K562 (cell line): ENCODE measurements around the gene SEC31A. TPM values are rescaled to one million over a fixed set of nuclear protein-coding genes. Genes with fewer than 3 reads are reported as not detected.

Source experiments
- ATAC-seq: fragments of 200-7000 bp; cut with Tn5 transposase; 3 replicates; pipeline ENCODE4 v1.9.1; 2020; ENCODE audit warnings: moderate library complexity
- BruUV-seq: library from RNA; stranded (reverse); fragments of 400-500 nt; replicated peaks from 2 replicates; lab custom pipeline; 2021; lab: Mats Ljungman, UMichigan
- CTCF ChIA-PET: fragments of 300-600 bp; formaldehyde crosslinking; extraction: SDS; loops from one replicate; lab custom pipeline; 2021; ENCODE audit warnings: low intra/inter-chr PET ratio; lab: Yijun Ruan, JAX
- POLR2A ChIA-PET: fragments of 300-600, 350-650 bp; sonication (Branson Sonifier 250); formaldehyde crosslinking; extraction: SDS; loops from one replicate; lab custom pipeline; 2021; ENCODE audit warnings: antibody characterized with exemption, inconsistent platforms; lab: Yijun Ruan, JAX
- DNase-seq, 4 experiments: peaks; one replicate each; pipeline versions ENCODE4 v3.0.0 to v3.0.0-alpha.2; 2011 to 2018; ENCODE audit warnings: low spot score in 3 of 4, mixed read lengths in 3 of 4; ENCODE audit errors: extremely low read depth in 1 of 4
- FAIRE-seq: peaks from 2 replicates; lab custom pipeline; 2011; peaks lifted over from hg19 to GRCh38; lab: Jason Lieb, UNC
- H2AFZ ChIP-seq: 2 replicates; pipeline ENCODE4 v1.6.0; 2011; ENCODE audit warnings: low read depth, low read length, control low read depth, inconsistent platforms
- H3K27ac ChIP-seq: fragments of 200-600 bp; 3 replicates; pipeline ENCODE4 v1.8.0; 2011; ENCODE audit warnings: low read depth, mild to moderate bottlenecking, control low read depth, inconsistent platforms, low read length, moderate library complexity, mixed read lengths; ENCODE audit errors: extremely low read depth
- H3K27me3 ChIP-seq, 2 experiments: fragments of 300-600 bp in 1 of 2; 2 replicates in 1 of 2; 3 replicates in 1 of 2; pipeline versions ENCODE4 v1.6.0 to v1.8.0; 2011; ENCODE audit warnings: inconsistent platforms in 2 of 2, low read length in 2 of 2, mild to moderate bottlenecking in 1 of 2, mixed read lengths in 1 of 2, moderate library complexity in 1 of 2; ENCODE audit not compliant: control insufficient read depth in 2 of 2, insufficient read depth in 2 of 2
- H3K36me3 ChIP-seq: fragments of 300-600 bp; 3 replicates; pipeline ENCODE4 v1.8.0; 2011; ENCODE audit warnings: mild to moderate bottlenecking, low read length, inconsistent platforms; ENCODE audit not compliant: control insufficient read depth, insufficient read depth
- H3K4me1 ChIP-seq, 2 experiments: fragments of 200-600 bp in 1 of 2; replicated peaks in 1 of 2; 2 replicates in 1 of 2; 3 replicates in 1 of 2; pipeline versions ENCODE4 v1.5.1 to v1.8.0; 2011; ENCODE audit warnings: inconsistent platforms in 2 of 2, low read length in 2 of 2, mild to moderate bottlenecking in 1 of 2, mixed read lengths in 1 of 2, moderate library complexity in 1 of 2; ENCODE audit not compliant: control insufficient read depth in 2 of 2, insufficient read depth in 2 of 2
- H3K4me2 ChIP-seq: 2 replicates; pipeline ENCODE4 v1.6.1; 2011; ENCODE audit warnings: low read length, control low read depth, inconsistent platforms, mixed read lengths; ENCODE audit not compliant: insufficient read depth
- H3K4me3 ChIP-seq: fragments of 200-600 bp; sonication (generic), shearing (Covaris generic); 2 replicates; pipeline ENCODE4 v1.5.1; 2016; ENCODE audit warnings: control low read depth, inconsistent platforms
- H3K79me2 ChIP-seq: fragments of 200-600 bp; 3 replicates; pipeline ENCODE4 v1.8.0; 2011; ENCODE audit warnings: low read length, inconsistent platforms; ENCODE audit not compliant: control insufficient read depth, insufficient read depth
- H3K9ac ChIP-seq, 2 experiments: 2 replicates each; pipeline versions ENCODE4 v1.6.0 to v1.6.1; 2011; ENCODE audit warnings: low read depth in 2 of 2, low read length in 2 of 2, control low read depth in 1 of 2, inconsistent platforms in 1 of 2, mild to moderate bottlenecking in 1 of 2, mixed read lengths in 1 of 2; ENCODE audit not compliant: insufficient read depth in 1 of 2
- H3K9me1 ChIP-seq: one replicate; pipeline ENCODE4 v1.6.0; 2011; ENCODE audit warnings: inconsistent platforms, mild to moderate bottlenecking, low read length, moderate library complexity; ENCODE audit not compliant: control insufficient read depth, insufficient read depth
- H3K9me3 ChIP-seq: replicated peaks from 2 replicates; pipeline ENCODE4 v1.5.1; 2011; ENCODE audit warnings: low read depth, low read length, inconsistent platforms; ENCODE audit not compliant: control insufficient read depth, insufficient read depth
- H4K20me1 ChIP-seq: replicated peaks from 2 replicates; pipeline ENCODE4 v1.6.1; 2011; ENCODE audit warnings: low read length, inconsistent platforms, mixed read lengths; ENCODE audit not compliant: control insufficient read depth, insufficient read depth
- CHD1 ChIP-seq: fragments of 200-600 bp; sonication (generic); IDR thresholded peaks from one replicate; pipeline ENCODE4 v1.6.1; 2012; ENCODE audit warnings: mild to moderate bottlenecking, moderate library complexity, low read length, inconsistent platforms
- FUS ChIP-seq: fragments of 200-400 bp; formaldehyde crosslinking; optimal IDR thresholded peaks from 2 replicates; pipeline ENCODE3; 2017; ENCODE audit warnings: low read depth, low read length
- HDAC2 ChIP-seq: fragments of 450-650 bp; IDR thresholded peaks from 2 replicates; pipeline ENCODE4 v1.6.1; 2016; ENCODE audit warnings: mild to moderate bottlenecking
- KDM1A ChIP-seq, 2 experiments: fragments of 450-650 bp; IDR thresholded peaks; 2 replicates each; pipeline ENCODE4 v1.6.1; 2016; ENCODE audit warnings: mild to moderate bottlenecking in 2 of 2
- RBM39 ChIP-seq: fragments of 200-400 bp; formaldehyde crosslinking; optimal IDR thresholded peaks from 2 replicates; pipeline ENCODE3; 2018; ENCODE audit warnings: low read depth, low read length
- RHOXF2B ChIP-seq: fragments of 250-450 bp; sonication (Bioruptor Pico); conservative IDR thresholded peaks from 2 replicates; pipeline ENCODE4 v1.5.1; 2021
- SIN3A ChIP-seq, 2 experiments: fragments of 150-350 bp in 1 of 2; IDR thresholded peaks; 2 replicates each; pipeline ENCODE4 v1.6.1; 2011 to 2016; ENCODE audit warnings: borderline replicate concordance in 2 of 2, low read depth in 2 of 2, low read length in 2 of 2, mild to moderate bottlenecking in 2 of 2, moderate library complexity in 2 of 2; ENCODE audit not compliant: control insufficient read depth in 1 of 2
- WGBS: fragments of 100-300 bp; shearing (Covaris generic); methylation state at CpG from one replicate; pipeline ENCODE4 v1.1.6; 2016; ENCODE audit warnings: low coverage, mixed read lengths; ENCODE audit not compliant: insufficient coverage; ENCODE audit errors: missing lambda C conversion rate; 5-methylcytosine and 5-hydroxymethylcytosine counted together
- in situ Hi-C: fragments of 300-500 bp; cut with MboI; formaldehyde crosslinking; loops from 4 replicates; pipeline ENCODE4 v1.15.0; 2018; ENCODE audit warnings: inconsistent platforms, mixed read lengths
- intact Hi-C: fragments of 100-400 bp; cut with micrococcal nuclease; formaldehyde crosslinking; loops from 2 replicates; pipeline ENCODE4 v1.14.2; 2022
- polyA plus RNA-seq, 8 experiments: library from polyadenylated mRNA; depleted of rRNA in 4 of 8; stranded (reverse) in 5 of 8; unstranded in 3 of 8; fragments of >200 nt; fragmentation: Nextera tagmentation in 2 of 8; fragmentation: Illumina TruSeq in 1 of 8; extraction: Ambion mirVana in 2 of 8; extraction: Trizol in 1 of 8; gene quantifications; 2 replicates each; pipeline versions ENCODE4 v1.2.1 to v1.2.3, GENCODE V29; 2011 to 2014; ENCODE audit warnings: inconsistent platforms in 1 of 8, missing spikeins in 1 of 8
- total RNA-seq, 7 experiments: library from RNA; depleted of rRNA in 6 of 7; stranded (reverse); fragments of >200 nt in 6 of 7; fragmentation: Illumina TruSeq in 2 of 7; extraction: Trizol in 2 of 7; gene quantifications; 2 replicates each; pipeline versions ENCODE4 v1.2.1 to v1.2.3, GENCODE V29; 2011 to 2021; ENCODE audit warnings: low replicate concordance in 1 of 7
- TF ChIP-seq, protein P1 (sequence below): sonication (generic); formaldehyde crosslinking; IDR thresholded peaks from 2 replicates; pipeline ENCODE4 v1.8.0; 2022; ENCODE audit warnings: mild to moderate bottlenecking, missing genetic modification reagents
- TF ChIP-seq, protein P2 (sequence below), 2 experiments: fragments of 450-650 bp; formaldehyde crosslinking in 1 of 2; IDR thresholded peaks; 2 replicates each; pipeline versions ENCODE4 v1.4.0 to v1.6.1; 2014 to 2020; ENCODE audit warnings: mild to moderate bottlenecking in 2 of 2, borderline replicate concordance in 1 of 2, low read depth in 1 of 2

The SEC31A gene
- total and polyA plus RNA-seq, 9 of the 15 experiments (the other 6 are each of a cell fraction or from before 2014, with no cell fraction given), result 78.9 to 241 (median 173) TPM

- FAIRE-seq (no peak), DNase-seq (no peak), ATAC-seq (peak; percentile 0)
- BruUV-seq, result TSS peak; percentile 37
- Histone ChIP-seq H3K9me3 (no peaks in the 10 kb centered on the region), H3K9ac (peak overlapping the region; percentile 99), H3K4me2 (peak overlapping the region; percentile 92), H3K27me3 (no peaks in the 10 kb centered on the region), H4K20me1 (0 out of 2 replicates have a peak, but pooled peaks cover 10% of the 10 kb centered on the region), H3K9me1 (no peaks in the 10 kb centered on the region), H3K27ac (peak overlapping the region; percentile 97), H3K4me1 (peaks cover 6 to 24% of the 10 kb centered on the region in 2 experiments; a peak in 4 of 5 replicates), H3K79me2 (peaks cover 78% of the 10 kb centered on the region), H3K4me3 (peak overlapping the region; percentile 96), H3K36me3 (peaks cover 45% of the 10 kb centered on the region), H2AFZ (peak overlapping the region; percentile 74)
- CTCF ChIA-PET, result no interaction called here
- POLR2A ChIA-PET, result interaction anchor here (0.7 to 3.9 kb wide), 3 partner anchors 10 to 57 kb away, joined by 3 to 39 read pairs (median 3); partner anchors contain the start of gene THAP9
- in situ Hi-C loops (no loop called here), intact Hi-C loops (no loop called here)
- 0% methylated on average over 16 of the region's 16 CpGs for WGBS
- TF ChIP-seq, protein P1, sequence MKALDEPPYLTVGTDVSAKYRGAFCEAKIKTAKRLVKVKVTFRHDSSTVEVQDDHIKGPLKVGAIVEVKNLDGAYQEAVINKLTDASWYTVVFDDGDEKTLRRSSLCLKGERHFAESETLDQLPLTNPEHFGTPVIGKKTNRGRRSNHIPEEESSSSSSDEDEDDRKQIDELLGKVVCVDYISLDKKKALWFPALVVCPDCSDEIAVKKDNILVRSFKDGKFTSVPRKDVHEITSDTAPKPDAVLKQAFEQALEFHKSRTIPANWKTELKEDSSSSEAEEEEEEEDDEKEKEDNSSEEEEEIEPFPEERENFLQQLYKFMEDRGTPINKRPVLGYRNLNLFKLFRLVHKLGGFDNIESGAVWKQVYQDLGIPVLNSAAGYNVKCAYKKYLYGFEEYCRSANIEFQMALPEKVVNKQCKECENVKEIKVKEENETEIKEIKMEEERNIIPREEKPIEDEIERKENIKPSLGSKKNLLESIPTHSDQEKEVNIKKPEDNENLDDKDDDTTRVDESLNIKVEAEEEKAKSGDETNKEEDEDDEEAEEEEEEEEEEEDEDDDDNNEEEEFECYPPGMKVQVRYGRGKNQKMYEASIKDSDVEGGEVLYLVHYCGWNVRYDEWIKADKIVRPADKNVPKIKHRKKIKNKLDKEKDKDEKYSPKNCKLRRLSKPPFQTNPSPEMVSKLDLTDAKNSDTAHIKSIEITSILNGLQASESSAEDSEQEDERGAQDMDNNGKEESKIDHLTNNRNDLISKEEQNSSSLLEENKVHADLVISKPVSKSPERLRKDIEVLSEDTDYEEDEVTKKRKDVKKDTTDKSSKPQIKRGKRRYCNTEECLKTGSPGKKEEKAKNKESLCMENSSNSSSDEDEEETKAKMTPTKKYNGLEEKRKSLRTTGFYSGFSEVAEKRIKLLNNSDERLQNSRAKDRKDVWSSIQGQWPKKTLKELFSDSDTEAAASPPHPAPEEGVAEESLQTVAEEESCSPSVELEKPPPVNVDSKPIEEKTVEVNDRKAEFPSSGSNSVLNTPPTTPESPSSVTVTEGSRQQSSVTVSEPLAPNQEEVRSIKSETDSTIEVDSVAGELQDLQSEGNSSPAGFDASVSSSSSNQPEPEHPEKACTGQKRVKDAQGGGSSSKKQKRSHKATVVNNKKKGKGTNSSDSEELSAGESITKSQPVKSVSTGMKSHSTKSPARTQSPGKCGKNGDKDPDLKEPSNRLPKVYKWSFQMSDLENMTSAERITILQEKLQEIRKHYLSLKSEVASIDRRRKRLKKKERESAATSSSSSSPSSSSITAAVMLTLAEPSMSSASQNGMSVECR (CRISPR knock-in tag), result peak; percentile 18; the same call in 1 of the 2 replicates
- TF ChIP-seq RBM39, result peak; percentile 10
- no peak for TF ChIP-seq FUS
- no peak for TF ChIP-seq RHOXF2B (CRISPR knock-in tag)
- peak in 1 of 2 experiments; percentile 44; a peak in 1 of 4 replicates for TF ChIP-seq SIN3A (IDR thresholded peaks at IDR 0.05; ENCODE audit: borderline replicate concordance in 2 of 2, control insufficient read depth in 1 of 2, low read depth in 2 of 2, low read length in 2 of 2)
- TF ChIP-seq, protein P2, sequence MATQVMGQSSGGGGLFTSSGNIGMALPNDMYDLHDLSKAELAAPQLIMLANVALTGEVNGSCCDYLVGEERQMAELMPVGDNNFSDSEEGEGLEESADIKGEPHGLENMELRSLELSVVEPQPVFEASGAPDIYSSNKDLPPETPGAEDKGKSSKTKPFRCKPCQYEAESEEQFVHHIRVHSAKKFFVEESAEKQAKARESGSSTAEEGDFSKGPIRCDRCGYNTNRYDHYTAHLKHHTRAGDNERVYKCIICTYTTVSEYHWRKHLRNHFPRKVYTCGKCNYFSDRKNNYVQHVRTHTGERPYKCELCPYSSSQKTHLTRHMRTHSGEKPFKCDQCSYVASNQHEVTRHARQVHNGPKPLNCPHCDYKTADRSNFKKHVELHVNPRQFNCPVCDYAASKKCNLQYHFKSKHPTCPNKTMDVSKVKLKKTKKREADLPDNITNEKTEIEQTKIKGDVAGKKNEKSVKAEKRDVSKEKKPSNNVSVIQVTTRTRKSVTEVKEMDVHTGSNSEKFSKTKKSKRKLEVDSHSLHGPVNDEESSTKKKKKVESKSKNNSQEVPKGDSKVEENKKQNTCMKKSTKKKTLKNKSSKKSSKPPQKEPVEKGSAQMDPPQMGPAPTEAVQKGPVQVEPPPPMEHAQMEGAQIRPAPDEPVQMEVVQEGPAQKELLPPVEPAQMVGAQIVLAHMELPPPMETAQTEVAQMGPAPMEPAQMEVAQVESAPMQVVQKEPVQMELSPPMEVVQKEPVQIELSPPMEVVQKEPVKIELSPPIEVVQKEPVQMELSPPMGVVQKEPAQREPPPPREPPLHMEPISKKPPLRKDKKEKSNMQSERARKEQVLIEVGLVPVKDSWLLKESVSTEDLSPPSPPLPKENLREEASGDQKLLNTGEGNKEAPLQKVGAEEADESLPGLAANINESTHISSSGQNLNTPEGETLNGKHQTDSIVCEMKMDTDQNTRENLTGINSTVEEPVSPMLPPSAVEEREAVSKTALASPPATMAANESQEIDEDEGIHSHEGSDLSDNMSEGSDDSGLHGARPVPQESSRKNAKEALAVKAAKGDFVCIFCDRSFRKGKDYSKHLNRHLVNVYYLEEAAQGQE (IDR thresholded peaks at IDR 0.05; ENCODE audit: borderline replicate concordance), result no peak
- TF ChIP-seq, protein P2 (CRISPR knock-in tag; IDR thresholded peaks at IDR 0.05; ENCODE audit: low read depth), result 0 out of 2 replicates have a peak, but pooled peaks have one; percentile 20
- 0 out of 2 replicates have a peak, but pooled peaks have one; percentile 27 for TF ChIP-seq HDAC2
- TF ChIP-seq KDM1A (IDR thresholded peaks at IDR 0.05), result 0 out of 4 replicates have a peak, but pooled peaks have one; percentile 27 to 31
- peak; percentile 89 for TF ChIP-seq CHD1
Measured at GRCh38 chr4:82890528-82890900, 439 bp downstream of the SEC31A start.
